ENCODE measurements around the gene PPP1R12A.

Gene PPP1R12A

GRCh38 chr12:79926951-79927350, 7.9 kb downstream of the PPP1R12A start:
- Histone ChIP-seq H3K36me3 (ENCODE audit: control insufficient read depth in 2 of 2, insufficient read depth in 2 of 2, low read length in 2 of 2) (no peaks in the 10 kb centered on the region), H3K9me3 (ENCODE audit: control insufficient read depth in 2 of 2, low read length in 2 of 2) (no peaks in the 10 kb centered on the region), H3K27ac (ENCODE audit: low read depth in 2 of 2, low read length in 2 of 2) (no peak overlapping the region), H3K4me1 (ENCODE audit: control insufficient read depth in 2 of 2, insufficient read depth in 2 of 2, low read length in 2 of 2) (peaks cover 3 to 9% of the 10 kb centered on the region in 2 donors), H3K9ac (ENCODE audit: low read depth in 1 of 2, low read length in 2 of 2) (no peak overlapping the region), H3K27me3 (ENCODE audit: control insufficient read depth in 2 of 2, insufficient read depth in 2 of 2, low read length in 2 of 2) (no peaks in the 10 kb centered on the region), H3K4me3 (ENCODE audit: low read length in 2 of 2) (no peak overlapping the region)

- peaks cover 9 to 16% of the 10 kb centered on the region in 2 donors for H3K4me1 ChIP-seq (ENCODE audit: control insufficient read depth in 2 of 2, insufficient read depth in 2 of 2, low read length in 2 of 2)
- no peaks in the 10 kb centered on the region for H3K9me3 ChIP-seq (ENCODE audit: control insufficient read depth in 2 of 2, low read length in 2 of 2)
- no peaks in the 10 kb centered on the region for H3K36me3 ChIP-seq (ENCODE audit: control insufficient read depth in 2 of 2, insufficient read depth in 2 of 2, low read length in 2 of 2)
- H3K9ac ChIP-seq (ENCODE audit: low read depth in 1 of 2, low read length in 2 of 2): peak overlapping the region in 1 of 2 donors; percentile 31
- no peak overlapping the region for H3K4me3 ChIP-seq (ENCODE audit: low read length in 2 of 2)
- no peak overlapping the region for H3K27ac ChIP-seq (ENCODE audit: low read depth in 2 of 2, low read length in 2 of 2)
- no peaks in the 10 kb centered on the region for H3K27me3 ChIP-seq (ENCODE audit: control insufficient read depth in 2 of 2, insufficient read depth in 2 of 2, low read length in 2 of 2)
Measured at GRCh38 chr12:79925492-79925891, 9.4 kb downstream of the PPP1R12A start.

GRCh38 chr12:79921786-79922185, 13.1 kb downstream of the PPP1R12A start:
- H3K9ac ChIP-seq (ENCODE audit: low read depth in 1 of 2, low read length in 2 of 2): no peak overlapping the region
- H3K4me1 ChIP-seq (ENCODE audit: control insufficient read depth in 2 of 2, insufficient read depth in 2 of 2, low read length in 2 of 2): peaks cover 11 to 12% of the 10 kb centered on the region in 2 donors
- no peak overlapping the region for H3K27ac ChIP-seq (ENCODE audit: low read depth in 2 of 2, low read length in 2 of 2)
- no peaks in the 10 kb centered on the region for H3K36me3 ChIP-seq (ENCODE audit: control insufficient read depth in 2 of 2, insufficient read depth in 2 of 2, low read length in 2 of 2)
- H3K4me3 ChIP-seq (ENCODE audit: low read length in 2 of 2): no peak overlapping the region
- no peaks in the 10 kb centered on the region for H3K9me3 ChIP-seq (ENCODE audit: control insufficient read depth in 2 of 2, low read length in 2 of 2)
- no peaks in the 10 kb centered on the region for H3K27me3 ChIP-seq (ENCODE audit: control insufficient read depth in 2 of 2, insufficient read depth in 2 of 2, low read length in 2 of 2)

GRCh38 chr12:79920421-79921238, 14.3 kb downstream of the PPP1R12A start:
- no peak overlapping the region for H3K9ac ChIP-seq (ENCODE audit: low read depth in 1 of 2, low read length in 2 of 2)
- H3K4me3 ChIP-seq (ENCODE audit: low read length in 2 of 2): no peak overlapping the region
- peaks cover 11 to 12% of the 10 kb centered on the region in 2 donors for H3K4me1 ChIP-seq (ENCODE audit: control insufficient read depth in 2 of 2, insufficient read depth in 2 of 2, low read length in 2 of 2)
- H3K27me3 ChIP-seq (ENCODE audit: control insufficient read depth in 2 of 2, insufficient read depth in 2 of 2, low read length in 2 of 2): no peaks in the 10 kb centered on the region
- H3K27ac ChIP-seq (ENCODE audit: low read depth in 2 of 2, low read length in 2 of 2): no peak overlapping the region
- no peaks in the 10 kb centered on the region for H3K36me3 ChIP-seq (ENCODE audit: control insufficient read depth in 2 of 2, insufficient read depth in 2 of 2, low read length in 2 of 2)
- H3K9me3 ChIP-seq (ENCODE audit: control insufficient read depth in 2 of 2, low read length in 2 of 2): no peaks in the 10 kb centered on the region

GRCh38 chr12:79919762-79920161, 15.1 kb downstream of the PPP1R12A start:
- Histone ChIP-seq H3K27ac (ENCODE audit: low read depth in 2 of 2, low read length in 2 of 2) (no peak overlapping the region), H3K9me3 (ENCODE audit: control insufficient read depth in 2 of 2, low read length in 2 of 2) (no peaks in the 10 kb centered on the region), H3K27me3 (ENCODE audit: control insufficient read depth in 2 of 2, insufficient read depth in 2 of 2, low read length in 2 of 2) (no peaks in the 10 kb centered on the region), H3K36me3 (ENCODE audit: control insufficient read depth in 2 of 2, insufficient read depth in 2 of 2, low read length in 2 of 2) (no peaks in the 10 kb centered on the region), H3K9ac (ENCODE audit: low read depth in 1 of 2, low read length in 2 of 2) (no peak overlapping the region), H3K4me3 (ENCODE audit: low read length in 2 of 2) (no peak overlapping the region), H3K4me1 (ENCODE audit: control insufficient read depth in 2 of 2, insufficient read depth in 2 of 2, low read length in 2 of 2) (peaks cover 11 to 12% of the 10 kb centered on the region in 2 donors)

- Histone ChIP-seq H3K27me3 (ENCODE audit: control insufficient read depth in 2 of 2, insufficient read depth in 2 of 2, low read length in 2 of 2) (no peaks in the 10 kb centered on the region), H3K36me3 (ENCODE audit: control insufficient read depth in 2 of 2, insufficient read depth in 2 of 2, low read length in 2 of 2) (no peaks in the 10 kb centered on the region), H3K4me3 (ENCODE audit: low read length in 2 of 2) (no peak overlapping the region), H3K27ac (ENCODE audit: low read depth in 2 of 2, low read length in 2 of 2) (no peak overlapping the region), H3K9ac (ENCODE audit: low read depth in 1 of 2, low read length in 2 of 2) (no peak overlapping the region), H3K4me1 (ENCODE audit: control insufficient read depth in 2 of 2, insufficient read depth in 2 of 2, low read length in 2 of 2) (peaks cover 5 to 11% of the 10 kb centered on the region in 2 donors), H3K9me3 (ENCODE audit: control insufficient read depth in 2 of 2, low read length in 2 of 2) (no peaks in the 10 kb centered on the region)
Measured at GRCh38 chr12:79916826-79917225, 18.1 kb downstream of the PPP1R12A start.

GRCh38 chr12:79911889-79912656, 22.8 kb downstream of the PPP1R12A start:
- Histone ChIP-seq H3K9ac (ENCODE audit: low read depth in 1 of 2, low read length in 2 of 2) (no peak overlapping the region), H3K27me3 (ENCODE audit: control insufficient read depth in 2 of 2, insufficient read depth in 2 of 2, low read length in 2 of 2) (no peaks in the 10 kb centered on the region), H3K9me3 (ENCODE audit: control insufficient read depth in 2 of 2, low read length in 2 of 2) (no peaks in the 10 kb centered on the region), H3K4me1 (ENCODE audit: control insufficient read depth in 2 of 2, insufficient read depth in 2 of 2, low read length in 2 of 2) (no peaks in the 10 kb centered on the region), H3K4me3 (ENCODE audit: low read length in 2 of 2) (no peak overlapping the region), H3K27ac (ENCODE audit: low read depth in 2 of 2, low read length in 2 of 2) (no peak overlapping the region), H3K36me3 (ENCODE audit: control insufficient read depth in 2 of 2, insufficient read depth in 2 of 2, low read length in 2 of 2) (no peaks in the 10 kb centered on the region)

- no peak overlapping the region for H3K4me3 ChIP-seq (ENCODE audit: low read length in 2 of 2)
Measured at GRCh38 chr12:79908366-79908765, 26.5 kb downstream of the PPP1R12A start.

GRCh38 chr12:79901506-79901905, 33.4 kb downstream of the PPP1R12A start:
- H3K4me1 ChIP-seq (ENCODE audit: control insufficient read depth in 2 of 2, insufficient read depth in 2 of 2, low read length in 2 of 2): no peaks in the 10 kb centered on the region
- no peak overlapping the region for H3K27ac ChIP-seq (ENCODE audit: low read depth in 2 of 2, low read length in 2 of 2)
- no peaks in the 10 kb centered on the region for H3K27me3 ChIP-seq (ENCODE audit: control insufficient read depth in 2 of 2, insufficient read depth in 2 of 2, low read length in 2 of 2)
- H3K9me3 ChIP-seq (ENCODE audit: control insufficient read depth in 2 of 2, low read length in 2 of 2): no peaks in the 10 kb centered on the region
- H3K4me3 ChIP-seq (ENCODE audit: low read length in 2 of 2): no peak overlapping the region
- H3K36me3 ChIP-seq (ENCODE audit: control insufficient read depth in 2 of 2, insufficient read depth in 2 of 2, low read length in 2 of 2): no peaks in the 10 kb centered on the region
- no peak overlapping the region for H3K9ac ChIP-seq (ENCODE audit: low read depth in 1 of 2, low read length in 2 of 2)

More at GRCh38 chr12:79908366-79908765, 26.5 kb downstream of the PPP1R12A start:
- Histone ChIP-seq H3K27ac (ENCODE audit: low read depth in 2 of 2, low read length in 2 of 2) (no peak overlapping the region), H3K4me1 (ENCODE audit: control insufficient read depth in 2 of 2, insufficient read depth in 2 of 2, low read length in 2 of 2) (no peaks in the 10 kb centered on the region), H3K36me3 (ENCODE audit: control insufficient read depth in 2 of 2, insufficient read depth in 2 of 2, low read length in 2 of 2) (no peaks in the 10 kb centered on the region), H3K27me3 (ENCODE audit: control insufficient read depth in 2 of 2, insufficient read depth in 2 of 2, low read length in 2 of 2) (no peaks in the 10 kb centered on the region), H3K9ac (ENCODE audit: low read depth in 1 of 2, low read length in 2 of 2) (no peak overlapping the region), H3K9me3 (ENCODE audit: control insufficient read depth in 2 of 2, low read length in 2 of 2) (no peaks in the 10 kb centered on the region)

- no peaks in the 10 kb centered on the region for H3K27me3 ChIP-seq (ENCODE audit: control insufficient read depth in 2 of 2, insufficient read depth in 2 of 2, low read length in 2 of 2)
- H3K36me3 ChIP-seq (ENCODE audit: control insufficient read depth in 2 of 2, insufficient read depth in 2 of 2, low read length in 2 of 2): no peaks in the 10 kb centered on the region
- H3K9ac ChIP-seq (ENCODE audit: low read depth in 1 of 2, low read length in 2 of 2): no peak overlapping the region
- no peaks in the 10 kb centered on the region for H3K9me3 ChIP-seq (ENCODE audit: control insufficient read depth in 2 of 2, low read length in 2 of 2)
- H3K4me1 ChIP-seq (ENCODE audit: control insufficient read depth in 2 of 2, insufficient read depth in 2 of 2, low read length in 2 of 2): no peaks in the 10 kb centered on the region
- no peak overlapping the region for H3K27ac ChIP-seq (ENCODE audit: low read depth in 2 of 2, low read length in 2 of 2)
- no peak overlapping the region for H3K4me3 ChIP-seq (ENCODE audit: low read length in 2 of 2)
Measured at GRCh38 chr12:79900951-79901350, 33.9 kb downstream of the PPP1R12A start.

All from mucosa of rectum (tissue), 2 donors.